RKO (cell line): ENCODE results near the gene ZFP30.
"Not testable (repeated sequence)": the region's sequence is repeated elsewhere in the genome, so short reads cannot be mapped to it uniquely, and the experiment has no call there.

Source experiments
- DNase-seq: peaks from one replicate; pipeline ENCODE4 v3.0.0-alpha.2; 2016; ENCODE audit warnings: low spot score

ZFP30 gene

GRCh38 chr19:37655301-37655688, at the start of gene ZFP30:
TSS of gene ZFP30 (minus strand) at chr19:37655465. CDS start at chr19:37647822, 7,643 bp downstream.
- peak; percentile 77 for DNase-seq

GRCh38 chr19:37699057-37699456, 43.8 kb upstream of the ZFP30 start:
- DNase-seq, result no peak

GRCh38 chr19:37698216-37698615, 43.0 kb upstream of the ZFP30 start:
- no peak for DNase-seq

- DNase-seq, result no peak
These were observed 40.1 kb upstream of the ZFP30 start for GRCh38 chr19:37695144-37695899.

GRCh38 chr19:37692956-37693620, 37.8 kb upstream of the ZFP30 start:
- no peak for DNase-seq

- DNase-seq, result no peak
These were observed 36.7 kb upstream of the ZFP30 start for GRCh38 chr19:37691881-37692504.

GRCh38 chr19:37683520-37683919, 28.3 kb upstream of the ZFP30 start:
- no peak for DNase-seq

- DNase-seq, result peak; percentile 96
These were observed 14.2 kb upstream of the ZFP30 start for GRCh38 chr19:37669450-37669914.

GRCh38 chr19:37657157-37657556, 1.9 kb upstream of the ZFP30 start:
- not testable (repeated sequence) for DNase-seq

- DNase-seq, result peak; percentile 87
These were observed 565 bp upstream of the ZFP30 start for GRCh38 chr19:37655689-37656371.

- DNase-seq, result peak; percentile 64
These were observed 500 bp downstream of the ZFP30 start for GRCh38 chr19:37654629-37655300.

GRCh38 chr19:37654118-37654517, 1.1 kb downstream of the ZFP30 start:
- peak; percentile 24 for DNase-seq

GRCh38 chr19:37635076-37636056, 19.9 kb downstream of the ZFP30 start:
- peak; percentile 40 for DNase-seq

GRCh38 chr19:37594982-37595382, 60.3 kb downstream of the ZFP30 start:
- peak; percentile 84 for DNase-seq

- DNase-seq, result peak; percentile 97
These were observed 60.8 kb downstream of the ZFP30 start, which contains the start of the genes ZNF540 and ZNF571 for GRCh38 chr19:37594304-37594981. TSS of gene ZNF540 (plus strand) at chr19:37594876. CDS start at chr19:37598448, 3,572 bp downstream. TSS of gene ZNF571 (minus strand) at chr19:37594792. CDS start at chr19:37586676, 8,116 bp downstream.

- DNase-seq, result no peak
These were observed 61.3 kb downstream of the ZFP30 start for GRCh38 chr19:37593996-37594303.

GRCh38 chr19:37583340-37583739, 71.9 kb downstream of the ZFP30 start:
- peak; percentile 12 for DNase-seq

GRCh38 chr19:37572203-37572602, 83.1 kb downstream of the ZFP30 start:
- DNase-seq, result peak; percentile 70

GRCh38 chr19:37565370-37565669, 89.9 kb downstream of the ZFP30 start:
- DNase-seq, result no peak
